CD4-positive, alpha-beta T cell treated with Interleukin-12 subunit alpha and Interleukin-12 subunit beta, for 1 hour (primary cell): ENCODE results near the gene ASIC3.

ENCODE experiments used
- DNase-seq: peaks from one replicate; pipeline ENCODE4 v3.0.0-alpha.2; 2020

The ASIC3 gene

DNA sequence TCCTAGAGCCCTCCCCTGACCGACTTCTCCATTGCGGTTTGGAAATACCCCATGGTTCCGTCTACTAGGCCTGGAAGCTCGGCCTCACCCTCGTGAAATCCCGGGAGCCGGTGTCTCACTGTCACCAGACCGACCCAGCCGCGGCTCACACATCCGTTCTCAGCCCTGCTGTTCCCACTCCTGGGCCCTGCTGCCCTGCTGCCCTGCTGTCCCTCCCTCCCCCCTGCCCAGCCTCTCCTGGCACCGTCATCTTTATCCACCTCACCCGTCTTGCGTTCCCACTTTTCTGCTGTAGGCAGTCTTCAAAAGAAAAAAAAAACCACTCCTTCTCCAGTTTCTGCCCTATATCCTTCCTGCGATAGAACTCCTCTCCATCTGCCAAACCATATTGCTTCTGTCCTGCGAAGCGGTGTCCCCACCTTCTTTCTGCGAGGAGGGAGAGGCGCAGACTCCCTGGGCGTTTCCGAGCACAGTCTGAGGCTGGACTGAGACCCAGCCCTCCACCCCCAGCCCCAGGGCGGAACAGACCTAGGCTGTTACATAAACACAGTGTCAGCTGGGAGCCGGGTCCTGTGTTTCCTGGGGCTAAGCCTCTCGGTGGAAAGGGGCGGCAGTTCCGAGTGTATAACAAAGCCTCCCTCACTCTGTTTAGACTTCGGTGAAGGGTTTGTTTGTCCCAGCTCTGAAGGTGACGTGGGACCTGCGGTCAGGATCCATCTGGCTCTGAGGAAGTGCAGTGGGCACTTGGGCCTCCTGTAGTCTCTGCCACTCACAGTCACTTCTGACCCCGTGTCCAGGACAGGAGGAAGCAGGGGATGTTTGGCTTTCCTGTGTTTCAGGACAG is 40.7 kb downstream of the ASIC3 start:
- peak; percentile 36 for DNase-seq

DNA sequence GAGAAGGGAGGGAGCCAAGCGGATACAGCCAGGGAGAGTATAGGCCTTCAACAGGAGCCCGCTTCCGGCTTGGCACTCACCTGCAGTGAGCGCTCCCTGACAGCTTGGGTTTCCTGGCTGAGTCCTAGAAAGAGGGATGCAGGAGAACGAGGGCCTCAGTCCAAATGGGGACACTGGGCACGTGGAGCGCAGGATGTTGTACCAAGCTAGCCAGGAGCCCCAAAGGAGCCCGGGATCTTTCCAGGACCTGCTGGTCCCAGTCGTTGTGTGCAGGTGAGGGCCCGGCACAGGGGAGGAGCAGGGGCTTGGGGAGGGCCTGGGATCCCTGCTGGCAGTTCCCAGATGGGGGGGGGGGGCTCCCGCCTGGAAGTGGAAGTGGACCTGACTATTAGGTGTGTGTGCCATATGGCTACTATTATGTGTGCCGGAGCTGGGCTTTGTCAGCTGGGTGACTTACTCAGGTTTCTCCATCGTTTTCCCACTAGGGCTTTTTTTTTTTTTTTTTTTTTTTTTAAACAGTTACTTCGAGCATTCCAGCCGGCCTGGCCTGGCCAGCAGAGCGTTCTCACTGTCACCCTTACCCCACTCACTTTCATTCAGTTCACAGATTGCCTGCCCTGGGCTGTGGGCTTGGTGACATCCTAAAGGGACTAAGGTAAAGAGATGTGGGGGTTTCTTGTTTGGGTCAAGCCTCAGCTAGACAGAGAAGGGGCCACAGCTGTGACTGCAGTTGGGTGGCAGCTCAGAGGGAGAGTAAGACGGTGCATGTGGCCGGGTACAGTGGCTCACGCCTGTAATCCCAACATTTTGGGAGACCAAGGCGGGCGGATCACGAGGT is 41.8 kb downstream of the ASIC3 start:
- DNase-seq, result no peak

DNA sequence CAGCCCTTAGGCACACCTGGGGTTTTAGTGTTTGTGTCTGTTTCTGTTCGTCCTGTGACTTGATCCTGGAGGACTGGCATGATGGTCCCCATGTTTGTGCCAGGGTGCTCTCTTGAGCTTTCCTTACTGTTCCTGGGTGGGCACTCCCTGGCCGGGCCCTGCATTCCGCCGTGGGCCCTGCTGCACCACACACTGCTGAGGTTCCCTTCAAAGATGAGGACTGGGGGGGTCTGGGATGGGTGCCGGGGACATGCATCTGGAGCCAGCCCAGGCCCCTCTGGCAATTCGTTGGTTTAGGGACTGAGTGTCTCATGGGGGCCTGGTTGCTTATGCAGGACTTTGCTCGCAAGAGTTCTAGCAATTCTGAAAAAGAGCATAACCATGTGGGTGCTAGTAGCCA is 42.7 kb downstream of the ASIC3 start:
- no peak for DNase-seq

DNA sequence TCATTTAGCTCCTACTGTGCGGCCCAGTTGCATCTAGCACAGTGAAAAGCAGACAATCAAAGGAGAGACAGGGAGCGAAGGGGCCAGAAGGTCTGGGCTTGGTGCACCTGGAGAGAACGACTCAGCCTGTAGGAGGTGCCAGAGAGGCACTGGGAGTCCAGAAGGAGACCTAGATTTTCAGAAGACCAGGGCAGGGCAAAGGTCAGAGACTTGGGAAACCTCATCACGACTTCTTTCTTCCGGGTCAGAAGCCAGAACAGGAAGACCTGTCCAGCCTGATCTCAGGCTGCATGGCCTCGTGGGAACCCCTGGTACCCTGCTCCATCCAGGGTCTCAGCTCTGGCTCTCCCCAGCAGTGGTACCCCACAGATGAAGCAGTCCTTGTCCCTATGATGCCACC is 43.1 kb downstream of the ASIC3 start:
- DNase-seq, result no peak

DNA sequence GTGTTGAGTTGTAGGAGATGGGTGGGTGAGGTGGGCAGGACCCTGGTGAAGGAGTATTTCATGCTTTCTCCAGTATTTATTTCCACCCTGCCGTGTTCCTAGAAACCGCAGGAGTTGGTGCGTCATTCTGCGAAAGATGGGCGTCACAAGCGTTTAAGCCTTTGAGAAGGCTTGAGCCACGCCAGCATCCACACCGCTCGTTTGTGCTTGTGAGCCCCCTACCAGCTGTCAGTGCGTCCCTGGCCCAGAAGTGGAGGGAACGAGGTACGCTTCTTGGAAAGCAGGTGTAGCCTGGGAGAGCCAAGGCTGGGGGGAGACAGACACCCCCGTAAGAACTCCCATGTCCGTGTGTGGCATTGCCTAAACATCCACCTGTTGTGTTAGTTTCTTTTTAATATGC is 43.7 kb downstream of the ASIC3 start:
- DNase-seq, result no peak

DNA sequence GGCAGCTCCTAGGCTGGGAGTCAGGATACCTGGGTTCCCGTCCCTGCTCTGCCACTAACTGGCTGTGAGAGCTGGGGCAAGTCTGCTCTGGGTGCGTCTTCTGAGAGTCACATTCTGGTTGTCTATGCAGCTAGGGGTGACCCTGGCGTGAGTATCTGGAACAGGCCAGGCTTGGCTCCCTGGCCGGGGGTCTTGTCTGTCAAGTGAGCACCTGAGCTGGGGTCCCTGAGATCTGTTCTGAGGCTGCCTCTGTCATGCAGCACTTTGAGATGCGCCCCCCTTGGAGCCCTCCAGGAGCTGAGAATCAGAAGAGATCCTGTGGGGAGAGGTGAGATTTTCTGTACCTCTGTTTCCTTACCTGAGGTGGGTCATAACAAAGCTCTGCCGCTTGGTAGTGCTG is 45.4 kb downstream of the ASIC3 start:
- DNase-seq, result no peak

DNA sequence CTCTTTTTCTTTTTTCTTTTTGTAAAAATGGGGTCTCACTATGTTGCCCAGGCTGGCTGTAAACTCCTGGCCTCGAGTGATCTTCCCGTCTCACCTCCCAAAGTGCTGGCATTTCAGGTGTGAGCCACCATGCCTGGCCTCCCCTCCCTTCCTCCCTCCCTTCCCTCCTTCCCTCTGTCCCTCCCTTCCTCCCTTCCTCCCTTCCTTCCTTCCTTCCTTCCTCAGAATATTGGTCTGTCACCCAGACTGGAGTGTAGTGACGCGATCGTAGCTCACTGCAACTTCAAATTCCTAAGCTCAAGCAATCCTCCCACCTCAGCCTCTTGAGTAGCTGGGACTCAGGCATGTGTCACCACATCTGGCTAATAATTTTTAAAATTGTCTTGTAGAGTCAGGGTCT is 46.3 kb downstream of the ASIC3 start:
- no peak for DNase-seq

DNA sequence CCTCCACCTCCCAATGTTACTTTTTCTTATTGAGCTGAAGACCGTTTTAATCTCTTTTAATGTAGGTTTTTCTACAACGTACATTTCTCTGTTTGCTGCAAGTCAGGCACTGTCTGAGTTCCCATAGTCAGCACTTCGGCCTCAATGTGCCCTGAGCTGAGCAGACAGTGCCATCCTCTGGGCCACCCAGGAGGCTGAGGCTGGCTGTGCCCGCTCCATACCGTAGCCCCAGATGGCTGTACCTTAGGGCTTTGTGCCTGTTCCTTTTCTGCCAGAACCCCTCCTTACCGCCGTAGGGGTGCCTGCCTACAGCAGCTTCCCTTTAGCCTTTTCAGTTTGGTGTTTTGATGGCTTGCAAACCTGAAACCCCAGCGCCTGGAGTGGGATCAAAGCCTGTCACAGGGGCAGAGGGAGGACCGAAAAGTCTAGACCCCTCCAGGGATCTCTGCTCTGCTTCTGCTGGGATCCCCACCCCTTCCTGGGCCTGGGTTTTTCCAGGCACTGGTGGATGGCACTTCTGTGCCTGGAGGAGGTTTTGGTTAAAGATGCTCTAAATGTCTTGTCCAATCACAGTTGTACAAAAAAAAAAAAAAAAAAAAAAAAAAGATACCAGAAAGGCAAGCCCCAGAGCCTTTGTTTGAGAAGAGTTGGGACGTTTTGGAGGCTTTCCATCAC is 46.9 kb downstream of the ASIC3 start:
- DNase-seq, result no peak

DNA sequence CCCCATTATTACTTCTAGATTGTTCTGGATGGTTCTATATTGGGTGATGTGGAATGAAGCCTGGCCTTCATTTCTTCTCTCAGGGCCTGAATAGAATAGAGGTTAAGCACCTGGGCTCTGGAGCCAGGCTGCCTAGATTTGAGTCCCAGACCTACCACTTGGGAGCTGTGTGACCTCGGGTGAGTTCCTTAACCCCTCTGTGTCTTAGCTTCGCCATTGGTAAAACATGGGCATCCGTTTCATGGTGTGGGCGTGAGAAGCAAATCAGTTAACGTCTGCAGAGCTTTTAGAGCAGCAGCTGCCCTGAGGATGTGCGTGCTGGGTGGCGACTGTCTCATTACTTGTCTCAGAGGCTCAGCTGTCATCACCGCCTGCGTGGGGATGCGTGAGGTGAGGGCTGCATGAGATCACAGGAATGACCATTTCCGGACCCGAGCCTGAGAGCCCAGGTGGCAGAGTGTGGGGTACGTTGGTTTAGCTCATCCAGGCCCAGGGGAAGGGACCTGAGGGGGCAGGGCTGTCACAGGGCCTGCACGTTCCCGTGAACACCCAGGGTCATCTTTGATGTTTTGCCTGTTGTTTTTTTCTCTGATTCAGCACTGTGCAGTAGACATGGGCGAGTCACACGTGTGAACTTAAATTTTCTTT is 47.6 kb downstream of the ASIC3 start:
- DNase-seq, result no peak

DNA sequence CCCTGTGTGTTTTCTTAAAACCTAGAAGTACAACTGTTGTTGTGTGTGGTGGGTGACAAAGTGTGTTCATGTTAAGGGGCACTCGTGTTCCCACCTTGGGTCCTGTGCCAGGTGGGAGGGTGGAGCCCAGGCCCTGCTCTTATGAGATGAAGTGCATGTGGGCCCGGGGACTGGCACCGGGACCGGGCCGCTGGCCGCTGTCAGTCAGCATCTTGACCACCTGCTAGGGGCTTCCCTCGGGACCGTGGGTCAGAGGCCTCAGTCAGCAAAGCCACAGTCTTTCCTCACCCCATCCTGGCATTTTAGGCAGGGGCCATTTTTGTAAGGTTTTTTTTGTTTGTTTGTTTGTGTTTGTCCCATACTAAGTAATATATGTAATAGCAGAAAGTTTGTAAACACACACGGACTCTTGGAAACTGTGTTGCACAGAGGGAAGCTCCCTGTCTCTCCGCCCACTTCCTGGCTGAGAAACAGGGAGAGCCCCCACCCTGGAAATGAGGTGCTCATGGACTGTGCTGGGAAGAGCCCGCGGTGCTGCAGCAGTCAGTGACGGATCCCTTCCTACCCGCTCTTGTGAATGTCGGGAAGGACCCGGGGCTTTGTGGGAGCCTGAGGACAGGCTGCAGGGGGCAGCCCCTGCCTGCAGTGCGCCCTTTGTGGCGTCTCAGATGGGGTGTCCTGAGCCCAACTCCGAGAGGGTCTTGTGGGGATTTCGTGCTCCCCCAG is 51.3 kb downstream of the ASIC3 start:
- no peak for DNase-seq

DNA sequence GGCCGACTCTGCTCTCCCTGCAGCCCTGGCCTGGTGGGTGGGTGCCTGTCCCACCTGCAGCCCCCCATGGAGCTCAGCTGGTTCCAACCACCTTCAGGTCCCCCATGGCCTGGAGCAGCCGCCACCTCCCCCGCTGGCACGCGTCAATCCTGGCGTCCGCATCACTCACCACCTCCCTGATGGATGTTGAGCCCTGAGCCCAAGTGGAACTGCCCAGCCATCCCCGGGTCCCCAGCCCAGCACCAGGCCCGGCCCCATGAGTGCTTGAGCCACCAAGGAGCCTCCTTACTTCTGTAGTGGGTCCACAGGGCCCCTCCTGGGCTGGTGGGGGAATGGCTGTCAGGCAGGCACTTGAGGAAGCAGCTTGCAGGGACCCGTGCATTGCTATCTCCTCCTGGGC is 52.6 kb downstream of the ASIC3 start:
- no peak for DNase-seq

DNA sequence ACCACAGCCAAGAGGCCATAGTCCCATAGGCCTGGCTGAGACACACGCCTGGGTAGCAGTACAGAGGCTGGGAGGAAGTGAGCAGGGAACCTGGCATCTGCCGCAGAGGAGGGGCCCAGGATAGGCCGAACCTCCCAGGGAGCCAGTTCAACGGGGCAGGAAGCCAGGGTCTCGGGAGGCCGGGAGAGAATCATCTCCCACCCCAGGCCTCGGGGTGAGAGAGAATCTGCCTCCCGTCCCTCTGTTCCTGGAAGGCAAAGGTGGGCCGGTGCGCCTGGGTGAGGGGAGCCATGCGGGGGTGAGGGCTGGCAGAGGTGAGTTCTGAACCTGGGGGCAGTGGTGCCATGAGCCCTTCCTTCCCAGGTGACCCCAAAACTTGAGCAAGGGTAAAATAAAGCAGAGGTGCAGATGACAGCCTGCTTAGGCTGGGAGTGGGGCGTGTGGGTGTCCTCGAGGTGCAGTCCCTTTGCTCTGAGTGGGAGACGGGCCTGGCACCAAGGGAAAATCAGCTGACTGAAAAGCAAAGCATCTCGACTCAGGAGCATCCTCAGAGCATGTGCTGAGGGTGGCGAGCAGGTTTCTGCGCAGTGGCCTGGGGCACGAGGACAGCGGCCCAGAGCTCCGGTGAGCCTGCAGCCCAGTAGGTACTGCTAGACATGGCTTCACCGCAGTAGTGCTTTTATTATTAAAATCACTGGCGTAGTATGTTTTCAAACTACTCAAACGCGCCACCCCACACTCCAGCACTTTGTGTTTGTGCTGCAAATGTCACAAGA is 53.5 kb downstream of the ASIC3 start:
- no peak for DNase-seq
